HepG2 (cell line): ENCODE results near the gene SNX6. TPM values are rescaled to one million over a fixed set of nuclear protein-coding genes. Genes with fewer than 3 reads are reported as not detected.

Experiments used
- ATAC-seq: fragments of 200-7000 bp; cut with Tn5 transposase; 3 replicates; pipeline ENCODE4 v1.9.1; 2020; ENCODE audit warnings: mild to moderate bottlenecking, moderate library complexity
- BruUV-seq: library from RNA; stranded (reverse); fragments of 400-500 nt; replicated peaks from 2 replicates; lab custom pipeline; 2021; lab: Mats Ljungman, UMichigan
- CTCF ChIA-PET: fragments of 300-600 bp; formaldehyde crosslinking; extraction: SDS; loops from one replicate; lab custom pipeline; 2021; ENCODE audit warnings: low total read pairs, inconsistent platforms, low intra/inter-chr PET ratio; lab: Yijun Ruan, JAX
- POLR2A ChIA-PET: fragments of 350-600 bp; sonication (Branson Sonifier 250); formaldehyde crosslinking; loops from one replicate; lab custom pipeline; 2020; ENCODE audit warnings: antibody characterized with exemption, inconsistent platforms; lab: Yijun Ruan, JAX
- DNase-seq: peaks from one replicate; pipeline ENCODE4 v3.0.0-alpha.2; 2015; ENCODE audit warnings: low spot score
- FAIRE-seq: peaks from 3 replicates; lab custom pipeline; 2011; peaks lifted over from hg19 to GRCh38; lab: Jason Lieb, UNC
- H2AFZ ChIP-seq: one replicate; pipeline ENCODE4 v1.6.1; 2011; ENCODE audit warnings: low read length, inconsistent platforms
- H3K27ac ChIP-seq: fragments of 300-600 bp; 3 replicates; pipeline ENCODE4 v1.8.0; 2011; ENCODE audit warnings: mixed run types, mild to moderate bottlenecking, mixed read lengths, low read length, inconsistent platforms; ENCODE audit not compliant: insufficient read depth; ENCODE audit errors: extremely low read length
- H3K27me3 ChIP-seq, 2 experiments: fragments of 200-600 bp in 1 of 2; 2 replicates in 1 of 2; 3 replicates in 1 of 2; pipeline versions ENCODE4 v1.6.0 to v1.8.0; 2011; ENCODE audit warnings: low read length in 2 of 2, mild to moderate bottlenecking in 2 of 2, moderate library complexity in 2 of 2, inconsistent platforms in 1 of 2; ENCODE audit not compliant: insufficient read depth in 2 of 2, control insufficient read depth in 1 of 2
- H3K36me3 ChIP-seq, 2 experiments: fragments of 200-600 bp in 1 of 2; replicated peaks in 1 of 2; 2 replicates in 1 of 2; 3 replicates in 1 of 2; pipeline versions ENCODE4 v1.5.1 to v1.8.0; 2011; ENCODE audit warnings: low read length in 2 of 2, inconsistent platforms in 1 of 2; ENCODE audit not compliant: insufficient read depth in 2 of 2, control insufficient read depth in 1 of 2
- H3K4me1 ChIP-seq: 2 replicates; pipeline ENCODE4 v1.5.1; 2012; ENCODE audit warnings: low read length, inconsistent platforms; ENCODE audit not compliant: insufficient read depth
- H3K4me2 ChIP-seq: 2 replicates; pipeline ENCODE4 v1.6.0; 2011; ENCODE audit warnings: low read depth, low read length, inconsistent platforms
- H3K4me3 ChIP-seq, 3 experiments: fragments of 200-600 bp in 1 of 3; sonication (generic), shearing (Covaris generic) in 1 of 3; replicated peaks in 1 of 3; 2 replicates each; pipeline ENCODE4 v1.5.1; 2011 to 2016; ENCODE audit warnings: low read length in 3 of 3, inconsistent platforms in 2 of 3, low read depth in 2 of 3, mild to moderate bottlenecking in 2 of 3, control low read depth in 1 of 3, mixed read lengths in 1 of 3; ENCODE audit not compliant: insufficient read depth in 1 of 3
- H3K79me2 ChIP-seq: one replicate; pipeline ENCODE4 v1.6.1; 2011; ENCODE audit warnings: low read length, inconsistent platforms; ENCODE audit not compliant: insufficient read depth
- H3K9ac ChIP-seq: 2 replicates; pipeline ENCODE4 v1.6.0; 2011; ENCODE audit warnings: mild to moderate bottlenecking, low read depth, low read length, inconsistent platforms; ENCODE audit not compliant: insufficient read depth
- H3K9me3 ChIP-seq: 2 replicates; pipeline ENCODE4 v1.5.1; 2012; ENCODE audit warnings: mild to moderate bottlenecking, low read length
- H4K20me1 ChIP-seq: 2 replicates; pipeline ENCODE4 v1.6.0; 2011; ENCODE audit warnings: inconsistent platforms, mild to moderate bottlenecking, low read length, moderate library complexity; ENCODE audit not compliant: insufficient read depth
- CHD4 ChIP-seq: fragments of 200-600 bp; sonication (generic); IDR thresholded peaks from 2 replicates; pipeline ENCODE4 v1.7.0; 2017; ENCODE audit warnings: mild to moderate bottlenecking, low read length, borderline replicate concordance
- HBP1 ChIP-seq: IDR thresholded peaks from 2 replicates; pipeline ENCODE4 v1.6.1; 2016; ENCODE audit warnings: low read depth, control low read depth
- JUNB ChIP-seq: sonication (generic); formaldehyde crosslinking; IDR thresholded peaks from 2 replicates; pipeline ENCODE4 v1.8.0; 2022; ENCODE audit warnings: missing genetic modification reagents, mild to moderate bottlenecking, borderline replicate concordance
- MYC ChIP-seq: sonication (generic); formaldehyde crosslinking; IDR thresholded peaks from 2 replicates; pipeline ENCODE4 v1.9.0; 2021; ENCODE audit warnings: missing genetic modification reagents, borderline replicate concordance
- PCBP1 ChIP-seq: fragments of 200-400 bp; formaldehyde crosslinking; IDR thresholded peaks from 2 replicates; pipeline ENCODE4 v1.6.1; 2017; ENCODE audit warnings: mild to moderate bottlenecking, low read depth, low read length, borderline replicate concordance
- PHF5A ChIP-seq: IDR thresholded peaks from one replicate; pipeline ENCODE4 v1.6.1; 2018; ENCODE audit warnings: low read depth, missing genetic modification reagents; ENCODE audit not compliant: unreplicated experiment
- SNRNP70 ChIP-seq: fragments of 200-400 bp; formaldehyde crosslinking; IDR thresholded peaks from 2 replicates; pipeline ENCODE4 v1.6.1; 2017; ENCODE audit warnings: mild to moderate bottlenecking, low read depth, low read length, moderate library complexity
- TBL1XR1 ChIP-seq: fragments of 150-350 bp; IDR thresholded peaks from 2 replicates; pipeline ENCODE4 v1.6.1; 2014; ENCODE audit warnings: borderline replicate concordance, low read length; ENCODE audit not compliant: partially characterized antibody
- TGIF2 ChIP-seq: IDR thresholded peaks from 2 replicates; pipeline ENCODE4 v1.6.1; 2016; ENCODE audit warnings: control low read depth, missing compliant biosample characterization
- TRAFD1 ChIP-seq: sonication (generic); formaldehyde crosslinking; IDR thresholded peaks from 2 replicates; pipeline ENCODE4 v1.5.1; 2020; ENCODE audit warnings: missing genetic modification reagents, mild to moderate bottlenecking, borderline replicate concordance
- ZBTB10 ChIP-seq: sonication (generic); formaldehyde crosslinking; IDR thresholded peaks from 2 replicates; pipeline ENCODE4 v1.4.0; 2020; ENCODE audit warnings: missing genetic modification reagents, borderline replicate concordance
- ZFP36L2 ChIP-seq: sonication (generic); formaldehyde crosslinking; IDR thresholded peaks from 2 replicates; pipeline ENCODE4 v1.4.0; 2020; ENCODE audit warnings: missing genetic modification reagents
- ZNF292 ChIP-seq: sonication (generic); formaldehyde crosslinking; IDR thresholded peaks from 2 replicates; pipeline ENCODE4 v1.8.1; 2022; ENCODE audit warnings: mild to moderate bottlenecking, low read depth, missing genetic modification reagents, borderline replicate concordance
- ZNF326 ChIP-seq: sonication (generic); formaldehyde crosslinking; IDR thresholded peaks from 2 replicates; pipeline ENCODE4 v1.4.0; 2020; ENCODE audit warnings: missing genetic modification reagents, borderline replicate concordance
- ZNF33B ChIP-seq: sonication (generic); formaldehyde crosslinking; IDR thresholded peaks from 2 replicates; pipeline ENCODE4 v1.5.1; 2020; ENCODE audit warnings: mild to moderate bottlenecking, missing genetic modification reagents
- ZNF460 ChIP-seq: sonication (generic); formaldehyde crosslinking; IDR thresholded peaks from 2 replicates; pipeline ENCODE4 v1.5.1; 2020; ENCODE audit warnings: missing genetic modification reagents, mild to moderate bottlenecking, borderline replicate concordance
- ZNF580 ChIP-seq: IDR thresholded peaks from 2 replicates; pipeline ENCODE4 v1.6.1; 2016; ENCODE audit warnings: low read depth, borderline replicate concordance
- ZNF674 ChIP-seq: sonication (generic); formaldehyde crosslinking; IDR thresholded peaks from 2 replicates; pipeline ENCODE4 v1.5.0; 2020; ENCODE audit warnings: low read depth, mild to moderate bottlenecking, missing genetic modification reagents
- WGBS: methylation state at CpG from one replicate; pipeline ENCODE4 v1.1.6; 2017; ENCODE audit warnings: low lambda C conversion rate; 5-methylcytosine and 5-hydroxymethylcytosine counted together
- in situ Hi-C: cut with HindIII; loops from 2 replicates; pipeline ENCODE4 v1.10.0; 2017; ENCODE audit warnings: low pct_unique_long_range_greater_than_20kb; ENCODE audit not compliant: extremely low pct_ligation_motif_present
- intact Hi-C: fragments of 100-400 bp; cut with micrococcal nuclease; formaldehyde crosslinking; loops from one replicate; pipeline ENCODE4 v1.10.0; 2022; ENCODE audit not compliant: unreplicated experiment
- polyA plus RNA-seq, 8 experiments: library from polyadenylated mRNA; depleted of rRNA in 3 of 8; stranded (reverse) in 7 of 8; unstranded in 1 of 8; fragments of >200 nt; fragmentation: Illumina TruSeq in 4 of 8; extraction: Trizol in 4 of 8; gene quantifications; 2 replicates each; pipeline versions ENCODE4 v1.2.1 to v1.2.3, GENCODE V29; 2011 to 2016; ENCODE audit warnings: low read depth in 4 of 8, missing spikeins in 1 of 8, mixed read lengths in 1 of 8; ENCODE audit not compliant: insufficient read depth in 1 of 8
- total RNA-seq, 5 experiments: library from RNA; depleted of rRNA; stranded (reverse); fragments of >200 nt; fragmentation: Illumina TruSeq; extraction: Trizol; gene quantifications; 2 replicates each; pipeline ENCODE4 v1.2.3, GENCODE V29; 2016; ENCODE audit warnings: low read depth in 1 of 5

The SNX6 gene
- total and polyA plus RNA-seq, 2 of the 13 experiments (the other 11 are each of a cell fraction or from before 2014, with no cell fraction given): 92.3 to 169 TPM

- in situ Hi-C loops (no loop called here), intact Hi-C loops (no loop called here)
- no peaks in the 10 kb centered on the region for H4K20me1 ChIP-seq
- CTCF ChIA-PET: no interaction called here
- no peak for FAIRE-seq
- no peaks in the 10 kb centered on the region for H3K36me3 ChIP-seq
- H3K4me1 ChIP-seq: peaks cover 17% of the 10 kb centered on the region
- DNase-seq: no peak
- BruUV-seq: no TSS peak
- no peak overlapping the region for H3K4me3 ChIP-seq
- ATAC-seq: no peak
- WGBS: 55% methylated on average over 6 of the region's 6 CpGs
- H3K4me2 ChIP-seq: no peak overlapping the region
- H3K79me2 ChIP-seq: no peaks in the 10 kb centered on the region
- POLR2A ChIA-PET: interaction anchor here (1.7 kb wide), 1 partner anchor 13 kb away, joined by 5 read pairs; the partner anchor contains the start of gene SNX6
- H2AFZ ChIP-seq: no peak overlapping the region
- no peaks in the 10 kb centered on the region for H3K27me3 ChIP-seq
- H3K9me3 ChIP-seq: no peaks in the 10 kb centered on the region
- no peak overlapping the region for H3K27ac ChIP-seq
- H3K9ac ChIP-seq: no peak overlapping the region
- TF ChIP-seq MYC (CRISPR knock-in tag) (no peak), ZNF674 (CRISPR knock-in tag) (no peak), HBP1 (CRISPR knock-in tag) (no peak), SNRNP70 (no peak), ZNF292 (CRISPR knock-in tag) (no peak), ZNF326 (no peak), ZNF460 (CRISPR knock-in tag) (no peak), ZNF33B (CRISPR knock-in tag) (no peak), CHD4 (no peak), TGIF2 (no peak), ZNF580 (CRISPR knock-in tag) (no peak), TRAFD1 (CRISPR knock-in tag) (no peak), PCBP1 (no peak), ZBTB10 (CRISPR knock-in tag) (no peak), JUNB (CRISPR knock-in tag) (no peak), TBL1XR1 (no peak), ZFP36L2 (CRISPR knock-in tag) (no peak), PHF5A (CRISPR knock-in tag) (no peak)
These were observed 13.4 kb upstream of the SNX6 start for GRCh38 chr14:34643361-34643760.
